B cell (primary cell): Measurements from ENCODE around the gene WDFY4.

Experiments
- EZH2 ChIP-seq: IDR thresholded peaks from 2 replicates; pipeline ENCODE4 v1.6.1; 2012; ENCODE audit warnings: borderline replicate concordance, low read depth, mild to moderate bottlenecking, moderate library complexity, low read length; ENCODE audit not compliant: insufficient read depth, poor library complexity, severe bottlenecking
- TF ChIP-seq, protein P1 (sequence below): fragments of 200-600 bp; IDR thresholded peaks from one replicate; pipeline ENCODE4 v1.8.0; 2022; ENCODE audit warnings: antibody characterized with exemption, mild to moderate bottlenecking

DNA sequence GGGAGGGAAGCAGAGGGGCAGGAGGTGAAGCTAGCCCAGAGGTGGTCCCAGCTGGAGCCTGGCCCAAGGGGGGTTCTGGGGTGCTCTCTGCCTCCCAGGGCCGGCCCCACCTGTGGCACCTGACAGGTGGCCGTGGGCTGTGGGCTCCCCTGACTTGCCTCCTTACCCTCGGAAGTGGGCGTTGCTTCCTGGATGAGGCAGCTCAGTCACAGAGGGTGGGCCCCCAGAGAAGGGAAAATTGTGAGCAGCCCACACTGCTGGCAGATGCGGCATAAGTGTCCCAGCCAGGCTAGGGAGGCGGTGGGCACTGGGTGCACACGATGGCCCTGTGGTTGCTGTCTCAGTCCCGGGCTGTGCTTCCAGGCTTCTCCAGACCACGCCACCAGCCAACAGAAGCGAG, 136.0 kb downstream of the WDFY4 start:
- TF ChIP-seq, protein P1, sequence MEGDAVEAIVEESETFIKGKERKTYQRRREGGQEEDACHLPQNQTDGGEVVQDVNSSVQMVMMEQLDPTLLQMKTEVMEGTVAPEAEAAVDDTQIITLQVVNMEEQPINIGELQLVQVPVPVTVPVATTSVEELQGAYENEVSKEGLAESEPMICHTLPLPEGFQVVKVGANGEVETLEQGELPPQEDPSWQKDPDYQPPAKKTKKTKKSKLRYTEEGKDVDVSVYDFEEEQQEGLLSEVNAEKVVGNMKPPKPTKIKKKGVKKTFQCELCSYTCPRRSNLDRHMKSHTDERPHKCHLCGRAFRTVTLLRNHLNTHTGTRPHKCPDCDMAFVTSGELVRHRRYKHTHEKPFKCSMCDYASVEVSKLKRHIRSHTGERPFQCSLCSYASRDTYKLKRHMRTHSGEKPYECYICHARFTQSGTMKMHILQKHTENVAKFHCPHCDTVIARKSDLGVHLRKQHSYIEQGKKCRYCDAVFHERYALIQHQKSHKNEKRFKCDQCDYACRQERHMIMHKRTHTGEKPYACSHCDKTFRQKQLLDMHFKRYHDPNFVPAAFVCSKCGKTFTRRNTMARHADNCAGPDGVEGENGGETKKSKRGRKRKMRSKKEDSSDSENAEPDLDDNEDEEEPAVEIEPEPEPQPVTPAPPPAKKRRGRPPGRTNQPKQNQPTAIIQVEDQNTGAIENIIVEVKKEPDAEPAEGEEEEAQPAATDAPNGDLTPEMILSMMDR = no peak
- TF ChIP-seq EZH2 = no peak
